Peyer's patch (tissue), 4 donors: ENCODE measurements around the gene SEC24C. TPM values are rescaled to one million over a fixed set of nuclear protein-coding genes. Genes with fewer than 3 reads are reported as not detected.
"Not testable (repeated sequence)": the region's sequence is repeated elsewhere in the genome, so short reads cannot be mapped to it uniquely, and the experiment has no call there.

Experiments used
- DNase-seq, 3 donors: peaks; one replicate each; pipeline ENCODE4 v3.0.0-alpha.2; 2017 to 2019
- H3K27ac ChIP-seq, 4 donors: fragments of 200-600 bp; sonication (generic); one replicate each; pipeline ENCODE4 v1.5.1; 2016 to 2019
- H3K27me3 ChIP-seq, 2 donors: fragments of 200-600 bp; sonication (generic); one replicate each; pipeline ENCODE4 v1.5.1; 2019
- H3K36me3 ChIP-seq, 3 donors: fragments of 200-600 bp; sonication (generic); one replicate each; pipeline ENCODE4 v1.5.1; 2016 to 2019
- H3K4me1 ChIP-seq, 4 donors: fragments of 200-600 bp; sonication (generic); one replicate each; pipeline ENCODE4 v1.5.1; 2016 to 2019
- H3K4me3 ChIP-seq, 4 donors: fragments of 200-600 bp; sonication (generic); 1 replicate in 3 of 4; 2 replicates in 1 of 4; pipeline ENCODE4 v1.5.1; 2016 to 2019; ENCODE audit warnings: mild to moderate bottlenecking in 1 of 4
- H3K9me3 ChIP-seq, 4 donors: fragments of 200-600 bp; sonication (generic); one replicate each; pipeline ENCODE4 v1.5.1; 2016 to 2019; ENCODE audit warnings: mild to moderate bottlenecking in 1 of 4
- CTCF ChIP-seq, 6 experiments: fragments of 450-650 bp in 4 of 6; fragments of 200-600 bp in 2 of 6; sonication (generic) in 1 of 6; IDR thresholded peaks; one replicate each; pipeline ENCODE4 v1.5.1; 2017 to 2019; ENCODE audit warnings: antibody characterized with exemption in 6 of 6, mild to moderate bottlenecking in 3 of 6, moderate library complexity in 1 of 6
- POLR2A ChIP-seq, 2 donors: fragments of 450-650 bp; IDR thresholded peaks; one replicate each; pipeline ENCODE4 v1.5.1; 2017; ENCODE audit warnings: antibody characterized with exemption in 2 of 2, mild to moderate bottlenecking in 2 of 2, moderate library complexity in 2 of 2
- total RNA-seq, 4 donors: library from RNA; depleted of rRNA; stranded (reverse); fragments of >200 nt; gene quantifications; one replicate each; pipeline ENCODE4 v1.1.0, GENCODE V29; 2016

SEC24C gene
- 10 to 100 TPM; 48.7 to 81.5 (median 79.9) TPM for total RNA-seq

- DNase-seq = peak; percentile 94 to 98 (median 97)
- peak within 1 kb of the TSS; percentile 86 to 93 (median 88) for H3K27ac ChIP-seq
- TF ChIP-seq CTCF (IDR thresholded peaks at IDR 0.05) = peak in 3 of 6 experiments; percentile 17 to 28 (median 20)
- peak; percentile 80 to 85 for TF ChIP-seq POLR2A (IDR thresholded peaks at IDR 0.05)
- no peaks in the 10 kb centered on the region for H3K9me3 ChIP-seq
- H3K4me3 ChIP-seq = peak within 1 kb of the TSS; percentile 61 to 84 (median 71)
- peaks cover 0 to 34% (median 8%) of the 10 kb centered on the region in 4 donors for H3K4me1 ChIP-seq
- peaks cover 0 to 47% (median 0%) of the 10 kb centered on the region in 3 donors for H3K36me3 ChIP-seq
- no peaks in the 10 kb centered on the region for H3K27me3 ChIP-seq
Measured at GRCh38 chr10:73743905-73744663, at the start of gene SEC24C. SEC24C (plus strand) TSS chr10:73744372; CDS start chr10:73746833, 2,461 bp downstream.

- not testable (repeated sequence) for H3K9me3 ChIP-seq, H3K36me3 ChIP-seq, H3K4me1 ChIP-seq, DNase-seq, H3K4me3 ChIP-seq, H3K27me3 ChIP-seq, H3K27ac ChIP-seq
Measured at GRCh38 chr10:73695302-73695701, 48.9 kb upstream of the SEC24C start.

GRCh38 chr10:73697675-73698159 is 46.5 kb upstream of the SEC24C start, which contains the start of gene AGAP5:
AGAP5 (minus strand) TSS chr10:73698109; CDS start chr10:73697755, 354 bp downstream.
- H3K27ac ChIP-seq, H3K27me3 ChIP-seq, DNase-seq, H3K36me3 ChIP-seq, H3K4me1 ChIP-seq, H3K9me3 ChIP-seq, H3K4me3 ChIP-seq: not testable (repeated sequence)

GRCh38 chr10:73698819-73699218 is 45.4 kb upstream of the SEC24C start:
- not testable (repeated sequence) for H3K4me3 ChIP-seq, H3K9me3 ChIP-seq, DNase-seq, H3K27me3 ChIP-seq, H3K4me1 ChIP-seq, H3K36me3 ChIP-seq, H3K27ac ChIP-seq

- not testable (repeated sequence) for H3K36me3 ChIP-seq, DNase-seq, H3K27me3 ChIP-seq, H3K27ac ChIP-seq, H3K9me3 ChIP-seq, H3K4me1 ChIP-seq, H3K4me3 ChIP-seq
Measured at GRCh38 chr10:73703924-73704323, 40.2 kb upstream of the SEC24C start.

GRCh38 chr10:73705506-73706072 is 38.6 kb upstream of the SEC24C start:
- DNase-seq, H3K9me3 ChIP-seq, H3K27me3 ChIP-seq, H3K27ac ChIP-seq, H3K36me3 ChIP-seq, H3K4me3 ChIP-seq, H3K4me1 ChIP-seq: not testable (repeated sequence)

- not testable (repeated sequence) for DNase-seq, H3K9me3 ChIP-seq, H3K27ac ChIP-seq, H3K4me3 ChIP-seq, H3K36me3 ChIP-seq, H3K27me3 ChIP-seq, H3K4me1 ChIP-seq
Measured at GRCh38 chr10:73706488-73706887, 37.7 kb upstream of the SEC24C start.

- not testable (repeated sequence) for H3K27me3 ChIP-seq, H3K9me3 ChIP-seq, H3K4me1 ChIP-seq, H3K4me3 ChIP-seq, H3K27ac ChIP-seq, H3K36me3 ChIP-seq, DNase-seq
Measured at GRCh38 chr10:73707628-73708027, 36.5 kb upstream of the SEC24C start.

GRCh38 chr10:73708122-73708521 is 36.0 kb upstream of the SEC24C start:
- not testable (repeated sequence) for H3K27me3 ChIP-seq, H3K4me3 ChIP-seq, H3K4me1 ChIP-seq, H3K27ac ChIP-seq, H3K9me3 ChIP-seq, DNase-seq
- peaks cover 0 to 10% (median 0%) of the 10 kb centered on the region in 3 donors for H3K36me3 ChIP-seq

GRCh38 chr10:73711683-73712082 is 32.5 kb upstream of the SEC24C start:
- H3K27ac ChIP-seq, H3K9me3 ChIP-seq, DNase-seq, H3K4me1 ChIP-seq, H3K4me3 ChIP-seq, H3K27me3 ChIP-seq: not testable (repeated sequence)
- peaks cover 0 to 25% (median 0%) of the 10 kb centered on the region in 3 donors for H3K36me3 ChIP-seq

- not testable (repeated sequence) for H3K27me3 ChIP-seq, DNase-seq, H3K9me3 ChIP-seq, H3K4me3 ChIP-seq, H3K27ac ChIP-seq, H3K4me1 ChIP-seq
- peaks cover 0 to 46% (median 0%) of the 10 kb centered on the region in 3 donors for H3K36me3 ChIP-seq
Measured at GRCh38 chr10:73713912-73714311, 30.3 kb upstream of the SEC24C start.

- H3K4me1 ChIP-seq, H3K9me3 ChIP-seq, H3K27ac ChIP-seq, DNase-seq, H3K27me3 ChIP-seq, H3K4me3 ChIP-seq: not testable (repeated sequence)
- peaks cover 0 to 51% (median 0%) of the 10 kb centered on the region in 3 donors for H3K36me3 ChIP-seq
Measured at GRCh38 chr10:73714483-73714882, 29.7 kb upstream of the SEC24C start.

GRCh38 chr10:73715179-73716156 is 28.7 kb upstream of the SEC24C start:
- peaks cover 0 to 61% (median 0%) of the 10 kb centered on the region in 3 donors for H3K36me3 ChIP-seq
- H3K27me3 ChIP-seq = not testable (repeated sequence)

More at GRCh38 chr10:73715179-73716156, 28.7 kb upstream of the SEC24C start:
- not testable (repeated sequence) for H3K4me3 ChIP-seq, DNase-seq, H3K4me1 ChIP-seq, H3K9me3 ChIP-seq, H3K27ac ChIP-seq
